Measurements from ENCODE around the gene AXIN1.
"Not testable (repeated sequence)": the region's sequence is repeated elsewhere in the genome, so short reads cannot be mapped to it uniquely, and the experiment has no call there.

The AXIN1 gene

GRCh38 chr16:379961-380761, 27.6 kb upstream of the AXIN1 start:
- TF ChIP-seq CTCF (IDR thresholded peaks at IDR 0.05; ENCODE audit: low read depth, low read length) = no peak
- peak overlapping the region; percentile 81 for H3K4me3 ChIP-seq (ENCODE audit: low read depth, low read length)

DNA sequence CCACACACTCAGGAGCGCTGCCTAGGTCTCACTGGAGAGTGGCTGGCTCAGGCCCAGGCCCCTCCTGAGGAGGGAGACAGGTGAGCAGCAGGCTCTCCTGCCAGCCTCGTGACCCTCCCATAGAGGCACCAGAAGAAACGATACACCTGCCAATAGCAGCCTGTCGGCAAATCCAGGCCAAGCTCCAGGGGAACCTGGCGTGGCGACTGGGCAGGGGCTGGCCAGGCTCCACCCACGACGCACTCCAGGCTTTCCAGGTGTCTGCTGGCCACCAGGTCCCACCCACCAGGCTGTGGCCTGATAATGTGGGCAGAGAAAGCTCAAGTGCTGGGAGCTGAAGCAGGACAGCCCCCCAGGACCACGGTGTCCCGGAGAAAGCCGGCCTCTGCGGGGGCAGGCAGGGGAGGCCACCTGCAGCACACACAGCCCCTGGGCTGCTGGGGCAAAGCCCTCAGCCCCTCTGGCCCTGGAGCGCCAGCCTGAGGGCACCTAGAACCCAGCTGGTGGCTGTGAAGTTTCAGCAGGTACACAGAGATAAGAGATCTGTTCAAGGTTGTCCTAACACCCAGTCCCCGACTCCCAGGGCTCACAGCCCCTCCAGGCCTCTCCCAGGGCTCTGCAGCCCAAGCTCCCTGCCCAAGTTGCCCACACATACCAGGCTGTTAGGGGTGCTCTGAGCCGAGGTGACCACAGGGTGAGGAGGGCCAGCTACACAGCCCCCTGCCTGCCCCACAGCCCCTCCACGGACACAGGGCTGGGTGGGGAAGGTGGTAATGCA, 26.8 kb upstream of the AXIN1 start:
- no peak overlapping the region for H3K4me3 ChIP-seq (ENCODE audit: low read depth, low read length)
- no peak for TF ChIP-seq CTCF (IDR thresholded peaks at IDR 0.05; ENCODE audit: low read depth, low read length)

DNA sequence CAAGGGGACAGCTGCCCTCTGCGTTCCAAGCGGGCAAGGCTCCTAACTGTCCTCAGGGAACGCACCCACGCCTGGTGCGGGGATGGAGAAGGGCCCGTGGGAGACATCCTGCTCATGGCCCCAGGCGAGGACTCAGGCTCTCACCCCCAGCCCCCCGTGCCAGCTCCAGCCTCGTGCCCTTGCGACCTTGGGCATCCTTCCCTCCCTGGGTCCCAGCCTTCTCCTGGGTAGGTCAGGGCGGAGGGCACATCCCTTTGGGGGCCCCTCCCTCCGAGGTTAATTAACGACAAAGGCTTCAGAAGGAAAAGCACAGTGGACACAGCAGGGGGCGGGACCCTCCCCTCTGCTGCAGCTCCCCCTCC, 26.3 kb upstream of the AXIN1 start:
- no peak overlapping the region for H3K4me3 ChIP-seq (ENCODE audit: low read depth, low read length)
- TF ChIP-seq CTCF (IDR thresholded peaks at IDR 0.05; ENCODE audit: low read depth, low read length) = no peak

- not testable (repeated sequence) for H3K4me3 ChIP-seq (ENCODE audit: low read depth, low read length)
Observed at GRCh38 chr16:378113-378820, 25.7 kb upstream of the AXIN1 start.

DNA sequence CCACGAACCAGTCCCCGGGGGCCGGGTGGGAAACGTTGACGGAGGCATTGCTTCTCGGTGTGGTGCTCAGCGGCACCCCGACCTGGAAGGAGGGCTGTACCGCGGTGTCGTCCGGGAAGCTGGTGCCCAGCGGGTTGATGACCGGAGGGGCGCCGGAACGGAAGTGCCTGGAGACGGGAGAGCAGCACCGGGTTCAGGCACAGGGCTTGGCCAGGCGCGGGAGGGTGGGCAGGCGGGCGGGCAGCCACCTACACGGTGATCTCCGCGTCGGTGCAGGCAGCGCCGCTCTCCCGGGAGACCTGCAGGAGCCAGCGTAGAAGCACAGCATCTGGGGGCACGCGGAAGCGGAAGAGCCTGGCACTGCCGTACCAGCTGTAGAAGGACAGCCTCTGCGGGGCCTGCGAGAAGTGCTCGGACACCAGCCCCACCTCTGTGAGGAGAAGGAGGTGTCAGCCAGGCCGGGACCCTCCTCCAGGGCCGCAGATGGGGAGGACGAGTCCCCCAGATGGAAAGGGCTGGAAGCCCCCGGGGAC, 25.0 kb upstream of the AXIN1 start:
- no peak for TF ChIP-seq CTCF (IDR thresholded peaks at IDR 0.05; ENCODE audit: low read depth, low read length)
- H3K4me3 ChIP-seq (ENCODE audit: low read depth, low read length) = no peak overlapping the region

DNA sequence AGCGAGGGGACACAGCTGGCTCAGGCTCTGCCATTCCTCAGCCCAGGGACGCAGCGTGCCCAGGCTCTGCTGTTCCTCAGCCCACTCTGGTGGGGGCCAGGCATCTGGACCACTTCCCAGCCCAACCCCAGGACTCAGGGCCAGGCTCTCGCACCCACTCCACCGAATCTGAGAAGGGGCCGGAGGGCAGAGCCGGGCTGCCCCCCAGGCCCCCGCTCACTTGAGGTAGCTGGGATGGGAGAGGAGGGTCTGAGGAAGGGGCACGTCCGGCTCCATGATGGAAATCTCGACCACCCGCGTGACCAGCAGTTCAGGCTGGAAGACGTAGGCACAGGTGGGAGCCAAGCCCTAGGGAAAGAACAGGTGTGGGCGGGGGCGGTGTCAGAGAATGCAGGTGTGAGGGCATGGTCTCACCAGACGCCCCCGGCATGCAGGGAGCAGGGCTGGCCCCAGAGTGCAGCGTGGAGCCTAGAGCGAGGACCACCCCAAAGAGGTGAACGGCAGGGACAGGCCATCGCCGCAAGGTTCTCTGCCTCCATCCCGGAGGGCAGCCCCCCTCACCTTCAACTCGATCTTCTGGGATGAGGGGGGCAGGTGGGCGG, 24.4 kb upstream of the AXIN1 start:
- TF ChIP-seq CTCF (IDR thresholded peaks at IDR 0.05; ENCODE audit: low read depth, low read length) = no peak
- no peak overlapping the region for H3K4me3 ChIP-seq (ENCODE audit: low read depth, low read length)
